ENCODE data around the gene SAYSD1.
A peak's percentile ranks its signal among the peaks of the same experiment; 100 is the strongest.

The SAYSD1 gene

GRCh38 chr6:39095578-39095977 lies 19.4 kb downstream of the SAYSD1 start:
- peak overlapping the region; percentile 50 for H3K27ac ChIP-seq
- TF ChIP-seq ZFX (IDR thresholded peaks at IDR 0.05; ENCODE audit: borderline replicate concordance) (no peak), CTCF (IDR thresholded peaks at IDR 0.05) (no peak)

GRCh38 chr6:39093149-39093708 lies 21.8 kb downstream of the SAYSD1 start:
- H3K27ac ChIP-seq = peak overlapping the region; percentile 18; the same call in 1 of the 2 replicates
- TF ChIP-seq CTCF (IDR thresholded peaks at IDR 0.05) (no peak), ZFX (IDR thresholded peaks at IDR 0.05; ENCODE audit: borderline replicate concordance) (no peak)

- no peak overlapping the region for H3K27ac ChIP-seq
- no peak for TF ChIP-seq CTCF (IDR thresholded peaks at IDR 0.05)
- TF ChIP-seq ZFX (IDR thresholded peaks at IDR 0.05; ENCODE audit: borderline replicate concordance) = no peak
These were observed 22.9 kb downstream of the SAYSD1 start for GRCh38 chr6:39092124-39092523.

GRCh38 chr6:39091220-39091619 lies 23.8 kb downstream of the SAYSD1 start:
- no peak for TF ChIP-seq ZFX (IDR thresholded peaks at IDR 0.05; ENCODE audit: borderline replicate concordance)
- no peak for TF ChIP-seq CTCF (IDR thresholded peaks at IDR 0.05)
- no peak overlapping the region for H3K27ac ChIP-seq

GRCh38 chr6:39090036-39090435 lies 24.9 kb downstream of the SAYSD1 start:
- H3K27ac ChIP-seq = no peak overlapping the region
- TF ChIP-seq CTCF (IDR thresholded peaks at IDR 0.05) (no peak), ZFX (IDR thresholded peaks at IDR 0.05; ENCODE audit: borderline replicate concordance) (no peak)

GRCh38 chr6:39088331-39088730 lies 26.7 kb downstream of the SAYSD1 start:
- TF ChIP-seq ZFX (IDR thresholded peaks at IDR 0.05; ENCODE audit: borderline replicate concordance) = no peak
- no peak for TF ChIP-seq CTCF (IDR thresholded peaks at IDR 0.05)
- no peak overlapping the region for H3K27ac ChIP-seq

- H3K27ac ChIP-seq = no peak overlapping the region
- TF ChIP-seq ZFX (IDR thresholded peaks at IDR 0.05; ENCODE audit: borderline replicate concordance) (no peak), CTCF (IDR thresholded peaks at IDR 0.05) (no peak)
These were observed 27.8 kb downstream of the SAYSD1 start for GRCh38 chr6:39087197-39087596.
